ENCODE results near the gene LTN1.
"Not testable (repeated sequence)": the region's sequence is repeated elsewhere in the genome, so short reads cannot be mapped to it uniquely, and the experiment has no call there.

The LTN1 gene

GRCh38 chr21:28982637-28983036 lies 10.0 kb downstream of the LTN1 start:
- DNase-seq (ENCODE audit: low read depth in 1 of 2, low spot score in 1 of 2), result no peak

DNA sequence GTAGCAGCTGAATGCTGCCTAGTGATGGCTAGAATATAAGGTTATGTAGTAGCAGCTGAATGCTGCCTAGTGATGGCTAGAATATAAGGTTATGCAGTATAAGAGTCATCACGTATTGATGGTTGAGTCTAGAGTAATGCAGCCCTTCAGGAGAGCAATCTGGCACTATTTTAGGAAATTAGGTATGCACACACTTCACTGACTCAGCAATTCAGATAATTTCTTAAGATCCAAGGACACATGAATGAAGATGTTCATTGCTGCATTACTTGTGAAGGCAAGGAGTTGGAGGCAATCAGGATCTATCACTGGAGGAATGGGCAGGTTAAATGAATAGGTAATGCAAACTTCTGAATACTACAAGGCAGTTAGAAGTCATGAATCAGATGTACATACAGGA lies 13.6 kb downstream of the LTN1 start:
- no peak for DNase-seq (ENCODE audit: low read depth in 1 of 2, low spot score in 1 of 2)

DNA sequence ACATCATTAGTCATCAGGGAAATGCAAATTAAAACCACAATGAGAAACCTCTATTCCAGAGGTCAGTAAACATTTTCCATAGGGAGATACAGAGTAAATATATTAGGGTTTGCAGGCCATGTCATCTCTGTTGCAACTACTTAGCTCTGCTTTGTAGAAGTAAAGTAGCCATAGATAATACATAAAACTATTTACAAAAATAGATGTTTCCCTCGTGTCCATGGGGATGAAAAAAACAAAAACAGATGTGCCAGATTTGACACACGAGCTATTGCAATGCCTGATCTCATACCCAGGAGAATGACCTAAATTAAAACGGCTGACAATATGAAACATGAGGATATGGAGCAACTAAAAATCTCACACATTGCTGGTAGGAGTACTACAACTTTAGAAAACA lies 17.3 kb downstream of the LTN1 start:
- DNase-seq (ENCODE audit: low read depth in 1 of 2, low spot score in 1 of 2), result no peak

DNA sequence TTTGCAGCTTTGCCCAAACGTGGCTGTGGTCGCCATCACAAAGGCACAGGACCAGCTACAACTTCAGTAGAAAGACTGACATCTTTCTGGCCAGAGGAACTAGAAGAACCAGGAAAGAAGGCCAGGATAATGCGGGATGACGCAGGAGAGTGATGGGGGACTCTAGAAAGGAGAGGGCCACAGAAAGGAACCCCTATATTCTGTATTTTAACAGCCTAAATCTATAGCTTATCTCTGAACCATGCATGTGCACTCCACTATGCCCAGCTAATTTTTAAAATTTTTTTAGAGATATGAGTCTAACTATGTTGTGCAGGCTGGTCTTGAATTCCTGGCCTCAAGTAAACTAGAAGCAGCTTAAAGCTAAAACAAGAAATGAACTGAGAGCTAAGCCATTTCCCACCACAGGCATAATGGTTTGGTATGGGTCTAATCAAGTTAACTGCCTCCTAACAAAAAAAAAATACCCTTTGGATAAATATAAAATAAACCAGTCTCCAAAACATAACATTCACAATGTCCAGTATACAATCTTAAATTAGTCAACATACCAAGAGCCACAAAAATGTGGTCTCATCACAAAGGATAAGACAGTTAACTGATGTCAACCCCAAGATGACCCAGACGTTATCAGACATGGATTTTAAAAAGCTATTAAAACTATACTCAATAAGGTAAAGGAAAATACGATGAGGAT lies 18.0 kb downstream of the LTN1 start:
- DNase-seq (ENCODE audit: low read depth in 1 of 2, low spot score in 1 of 2), result no peak

GRCh38 chr21:28972398-28972797 lies 20.3 kb downstream of the LTN1 start:
- DNase-seq (ENCODE audit: low read depth in 1 of 2, low spot score in 1 of 2), result no peak

- DNase-seq (ENCODE audit: low read depth in 1 of 2, low spot score in 1 of 2), result no peak
Observed at GRCh38 chr21:28971171-28971570, 21.5 kb downstream of the LTN1 start.

DNA sequence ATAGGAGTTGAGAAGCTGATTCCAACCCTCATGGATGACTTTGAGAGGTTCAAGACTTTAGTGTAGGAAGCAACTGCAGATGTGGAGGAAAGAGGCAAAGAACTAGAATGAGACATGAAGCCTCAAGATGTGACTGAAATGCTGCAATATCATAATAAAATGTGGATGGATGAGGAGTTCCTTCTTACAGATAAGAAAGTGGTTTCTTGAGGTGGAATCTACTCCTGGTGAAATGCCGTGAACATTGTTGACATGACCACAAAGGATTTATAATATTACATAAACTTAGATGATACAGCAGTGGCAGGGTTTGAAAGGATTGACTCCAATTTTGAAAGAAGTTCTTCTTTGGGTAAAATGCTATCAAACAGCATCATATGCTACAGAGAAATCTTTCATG lies 28.8 kb downstream of the LTN1 start:
- DNase-seq (ENCODE audit: low read depth in 1 of 2, low spot score in 1 of 2), result no peak

- no peak for DNase-seq (ENCODE audit: low read depth in 1 of 2, low spot score in 1 of 2)
Observed at GRCh38 chr21:28962465-28962864, 30.2 kb downstream of the LTN1 start.

- DNase-seq (ENCODE audit: low read depth in 1 of 2, low spot score in 1 of 2), result no peak
Observed at GRCh38 chr21:28961927-28962326, 30.8 kb downstream of the LTN1 start.

DNA sequence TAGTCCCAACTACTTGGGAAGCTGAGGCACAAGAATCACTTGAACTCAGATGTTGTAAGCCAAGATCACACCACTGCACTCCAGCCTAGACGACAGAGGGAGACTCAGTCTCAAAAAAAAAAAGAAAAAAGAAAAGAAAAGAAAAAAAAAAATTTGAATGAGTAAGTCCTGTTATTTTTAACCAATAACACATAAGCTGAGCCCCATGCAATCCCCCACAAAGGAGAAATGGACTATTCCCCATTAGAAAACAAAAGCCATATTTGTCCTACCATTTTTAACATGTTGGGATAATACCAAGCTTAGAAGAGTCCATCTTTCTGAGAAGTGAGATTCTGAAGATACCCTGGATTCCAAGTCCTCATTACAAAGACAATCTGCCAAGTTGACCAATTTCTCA lies 32.4 kb downstream of the LTN1 start:
- DNase-seq (ENCODE audit: low read depth in 1 of 2, low spot score in 1 of 2), result no peak

- DNase-seq (ENCODE audit: low read depth in 1 of 2, low spot score in 1 of 2), result no peak
Observed at GRCh38 chr21:28959367-28960099, 33.1 kb downstream of the LTN1 start.

GRCh38 chr21:28953247-28953646 lies 39.4 kb downstream of the LTN1 start:
- DNase-seq (ENCODE audit: low read depth in 1 of 2, low spot score in 1 of 2), result no peak

DNA sequence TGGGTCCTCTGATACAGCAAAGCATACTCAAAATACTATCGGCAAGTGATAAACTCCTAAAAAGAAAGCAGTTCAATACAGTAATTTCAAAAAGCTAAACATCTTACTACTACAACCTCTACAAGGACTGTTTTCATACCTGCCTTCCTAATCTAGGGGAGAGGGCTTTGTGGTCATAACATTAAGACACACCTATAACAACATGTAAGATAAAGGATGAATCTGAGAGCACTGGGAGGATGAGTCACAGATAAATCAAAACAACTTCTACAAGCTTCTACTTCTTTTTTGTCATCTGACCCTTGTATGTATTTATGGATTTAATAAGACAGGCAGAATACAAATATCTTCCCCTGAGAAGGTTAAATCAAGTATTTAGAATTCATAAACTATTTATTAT lies 40.0 kb downstream of the LTN1 start:
- DNase-seq (ENCODE audit: low read depth in 1 of 2, low spot score in 1 of 2), result no peak

- DNase-seq (ENCODE audit: low read depth in 1 of 2, low spot score in 1 of 2), result no peak
Observed at GRCh38 chr21:28949318-28949717, 43.4 kb downstream of the LTN1 start.

- no peak for DNase-seq (ENCODE audit: low read depth in 1 of 2, low spot score in 1 of 2)
Observed at GRCh38 chr21:28944296-28944695, 48.4 kb downstream of the LTN1 start.

DNA sequence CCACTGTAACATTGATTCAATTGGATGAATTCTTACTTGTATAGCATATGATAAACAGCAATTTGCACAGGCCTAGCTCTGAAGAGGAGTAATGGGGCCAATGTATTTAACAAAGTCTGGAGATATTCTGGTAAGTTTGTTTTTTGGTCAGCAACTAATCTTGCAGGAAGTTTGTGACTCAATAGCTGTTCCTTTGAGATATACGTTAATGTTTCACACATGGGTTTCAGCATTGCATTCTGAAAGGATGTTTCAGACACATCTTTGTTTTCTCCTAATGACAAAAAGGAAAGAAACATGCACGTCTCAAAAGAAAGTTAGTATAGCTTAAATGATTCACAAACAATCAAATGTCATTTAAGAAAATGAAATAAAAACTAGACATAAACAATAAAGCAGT lies 49.0 kb downstream of the LTN1 start:
- DNase-seq (ENCODE audit: low read depth in 1 of 2, low spot score in 1 of 2), result no peak

GRCh38 chr21:28938726-28939125 lies 54.0 kb downstream of the LTN1 start:
- DNase-seq (ENCODE audit: low read depth in 1 of 2, low spot score in 1 of 2), result no peak

- no peak for DNase-seq (ENCODE audit: low read depth in 1 of 2, low spot score in 1 of 2)
Observed at GRCh38 chr21:28937737-28938136, 54.9 kb downstream of the LTN1 start.

DNA sequence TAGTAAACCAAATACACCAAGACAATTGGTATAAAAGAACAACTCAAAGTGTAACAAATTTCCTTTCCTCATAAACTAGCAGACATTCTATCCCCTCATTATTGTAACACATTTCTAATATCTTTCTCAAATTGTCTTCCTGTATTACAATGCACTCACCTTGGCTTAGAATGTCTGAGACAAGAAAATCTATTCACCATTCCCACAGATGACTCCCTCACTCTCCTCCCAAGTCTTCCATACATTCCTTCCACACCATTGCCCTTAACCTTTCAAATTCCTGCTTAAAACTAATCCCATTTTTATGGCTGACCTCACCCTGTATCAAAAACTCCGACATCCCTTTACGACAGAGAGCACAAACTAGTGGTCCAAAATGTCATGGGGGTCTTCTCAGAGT lies 56.0 kb downstream of the LTN1 start:
- DNase-seq (ENCODE audit: low read depth in 1 of 2, low spot score in 1 of 2), result no peak

GRCh38 chr21:28936036-28936435 lies 56.6 kb downstream of the LTN1 start:
- no peak for DNase-seq (ENCODE audit: low read depth in 1 of 2, low spot score in 1 of 2)

DNA sequence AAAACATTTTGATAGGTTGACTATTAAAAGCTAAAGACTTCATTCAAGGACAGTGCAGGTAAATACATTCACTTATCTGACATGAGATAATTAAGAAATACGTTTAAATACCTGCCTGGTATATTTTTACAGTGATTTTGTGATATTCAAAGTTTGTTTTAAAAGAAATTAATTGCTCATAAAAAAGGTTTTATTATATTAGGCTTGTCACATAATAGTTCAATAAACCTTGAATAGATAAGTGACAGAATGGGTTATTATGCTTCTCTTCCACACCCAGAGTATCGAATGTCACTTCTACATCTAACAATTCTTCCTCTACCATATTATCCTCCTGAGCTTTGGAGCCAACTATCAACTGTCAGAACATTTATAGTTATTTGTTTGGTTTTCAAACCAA lies 60.0 kb downstream of the LTN1 start:
- DNase-seq (ENCODE audit: low read depth in 1 of 2, low spot score in 1 of 2), result no peak

- not testable (repeated sequence) for DNase-seq (ENCODE audit: low read depth in 1 of 2, low spot score in 1 of 2)
Observed at GRCh38 chr21:28931708-28932372, 60.8 kb downstream of the LTN1 start.
